GM10248 (cell line): Measurements from ENCODE around the gene VANGL2.

Experiments
- CTCF ChIA-PET: fragments of 300-600 bp; sonication (Branson Sonifier 250); formaldehyde crosslinking; extraction: SDS; loops from one replicate; lab custom pipeline; 2021; ENCODE audit warnings: antibody characterized with exemption; lab: Yijun Ruan, JAX
- POLR2A ChIA-PET: fragments of 350-650 bp; sonication (Branson Sonifier 250); formaldehyde crosslinking; extraction: SDS; loops from one replicate; lab custom pipeline; 2020; ENCODE audit warnings: antibody characterized with exemption; lab: Yijun Ruan, JAX
- DNase-seq: peaks from one replicate; pipeline ENCODE4 v3.0.0; 2012; ENCODE audit errors: extremely low spot score
- CTCF ChIP-seq: IDR thresholded peaks from 2 replicates; pipeline ENCODE4 v1.5.1; 2012; ENCODE audit warnings: mild to moderate bottlenecking, low read depth; ENCODE audit errors: extremely low read depth, missing control alignments, control extremely low read depth

The VANGL2 gene

GRCh38 chr1:160358073-160358472 is 42.3 kb upstream of the VANGL2 start:
- CTCF ChIA-PET: interaction anchor here (0.7 to 2.3 kb wide), 4 partner anchors 8 to 18 kb away, joined by 3 to 12 read pairs (median 4); no protein-coding TSS in a partner anchor
- no peak for DNase-seq
- TF ChIP-seq CTCF: no peak
- POLR2A ChIA-PET: no interaction called here

- TF ChIP-seq CTCF: no peak
- ChIA-PET CTCF (interaction anchor here (9.5 kb wide), 1 partner anchor 17 kb away, joined by 78 read pairs; no protein-coding TSS in a partner anchor), POLR2A (no interaction called here)
- no peak for DNase-seq
Measured at GRCh38 chr1:160359559-160360226, 40.7 kb upstream of the VANGL2 start.

GRCh38 chr1:160360227-160360695 is 40.1 kb upstream of the VANGL2 start:
- DNase-seq: no peak
- CTCF ChIA-PET: interaction anchor here (9.5 kb wide), 1 partner anchor 17 kb away, joined by 78 read pairs; no protein-coding TSS in a partner anchor
- TF ChIP-seq CTCF: no peak
- POLR2A ChIA-PET: interaction anchor here (0.6 kb wide), 1 partner anchor 263 kb away, joined by 9 read pairs; no protein-coding TSS in a partner anchor

- CTCF ChIA-PET: interaction anchor here (1.5 to 9.5 kb wide), 2 partner anchors 8 to 16 kb away, joined by 6 to 78 read pairs; no protein-coding TSS in a partner anchor
- TF ChIP-seq CTCF: no peak
- POLR2A ChIA-PET: no interaction called here
- DNase-seq: no peak
Measured at GRCh38 chr1:160361199-160361598, 39.2 kb upstream of the VANGL2 start.

GRCh38 chr1:160361814-160362167 is 38.6 kb upstream of the VANGL2 start:
- DNase-seq: no peak
- POLR2A ChIA-PET: no interaction called here
- CTCF ChIA-PET: interaction anchor here (1.5 to 9.5 kb wide), 4 partner anchors 9 to 261 kb away, joined by 6 to 78 read pairs (median 6); no protein-coding TSS in a partner anchor

More at GRCh38 chr1:160361814-160362167, 38.6 kb upstream of the VANGL2 start:
- TF ChIP-seq CTCF: no peak
